GM19397 (cell line): ENCODE results near the gene NAB2.
"Not testable (repeated sequence)": the region's sequence is repeated elsewhere in the genome, so short reads cannot be mapped to it uniquely, and the experiment has no call there.

Experiments used
- ATAC-seq: cut with Tn5 transposase; IDR thresholded peaks from one replicate; pipeline ENCODE4 v1.9.1; 2021; ENCODE audit warnings: mild to moderate bottlenecking, moderate library complexity; ENCODE audit not compliant: unreplicated experiment

NAB2 gene

GRCh38 chr12:57088354-57089270 lies at the start of gene NAB2:
TSS of gene NAB2 (plus strand) at chr12:57089114. CDS start at chr12:57089272, 158 bp downstream.
- peak; percentile 66 for ATAC-seq

- no peak for ATAC-seq
These were observed 48.7 kb upstream of the NAB2 start for GRCh38 chr12:57040211-57040610.

GRCh38 chr12:57040750-57041149 lies 48.2 kb upstream of the NAB2 start:
- no peak for ATAC-seq

GRCh38 chr12:57042695-57043094 lies 46.2 kb upstream of the NAB2 start:
- ATAC-seq = no peak

GRCh38 chr12:57044468-57044867 lies 44.4 kb upstream of the NAB2 start:
- ATAC-seq = no peak

- ATAC-seq = no peak
These were observed 44.0 kb upstream of the NAB2 start for GRCh38 chr12:57044889-57045288.

- ATAC-seq = no peak
These were observed 42.7 kb upstream of the NAB2 start for GRCh38 chr12:57046086-57046791.

GRCh38 chr12:57046947-57047890 lies 41.7 kb upstream of the NAB2 start:
- ATAC-seq = no peak

- no peak for ATAC-seq
These were observed 40.9 kb upstream of the NAB2 start for GRCh38 chr12:57047981-57048380.

GRCh38 chr12:57048423-57049118 lies 40.3 kb upstream of the NAB2 start:
- ATAC-seq = no peak

- ATAC-seq = no peak
These were observed 39.8 kb upstream of the NAB2 start for GRCh38 chr12:57049119-57049446.

- ATAC-seq = no peak
These were observed 39.0 kb upstream of the NAB2 start, which contains the start of gene MYO1A for GRCh38 chr12:57049890-57050289. TSS of gene MYO1A (minus strand) at chr12:57050129. CDS start at chr12:57048323, 1,806 bp downstream.

- no peak for ATAC-seq
These were observed 37.9 kb upstream of the NAB2 start for GRCh38 chr12:57051011-57051410.

- not testable (repeated sequence) for ATAC-seq
These were observed 35.8 kb upstream of the NAB2 start for GRCh38 chr12:57053146-57053545.

GRCh38 chr12:57053901-57054300 lies 35.0 kb upstream of the NAB2 start:
- ATAC-seq = not testable (repeated sequence)

- ATAC-seq = no peak
These were observed 33.1 kb upstream of the NAB2 start for GRCh38 chr12:57055824-57056223.

- no peak for ATAC-seq
These were observed 31.7 kb upstream of the NAB2 start for GRCh38 chr12:57057067-57057751.

GRCh38 chr12:57058454-57058853 lies 30.5 kb upstream of the NAB2 start:
- ATAC-seq = no peak

GRCh38 chr12:57063991-57064685 lies 24.8 kb upstream of the NAB2 start:
- no peak for ATAC-seq
